Gastroesophageal sphincter (tissue), 3 donors: ENCODE results near the gene HDAC4.

Experiments used
- CTCF ChIP-seq, 4 experiments: fragments of 200-600 bp in 2 of 4; fragments of 450-650 bp in 2 of 4; sonication (generic) in 1 of 4; IDR thresholded peaks; one replicate each; pipeline ENCODE4 v1.5.1; 2017 to 2019; ENCODE audit warnings: antibody characterized with exemption in 4 of 4, mild to moderate bottlenecking in 2 of 4, moderate library complexity in 2 of 4
- EP300 ChIP-seq: sonication (generic); formaldehyde crosslinking; IDR thresholded peaks from one replicate; pipeline ENCODE4 v1.6.1; 2017; ENCODE audit warnings: antibody characterized with exemption, mild to moderate bottlenecking
- POLR2A ChIP-seq, 2 donors: fragments of 450-650 bp; IDR thresholded peaks; one replicate each; pipeline ENCODE4 v1.6.1; 2017; ENCODE audit warnings: antibody characterized with exemption in 2 of 2, mild to moderate bottlenecking in 2 of 2, moderate library complexity in 1 of 2
- POLR2AphosphoS5 ChIP-seq: sonication (generic); formaldehyde crosslinking; IDR thresholded peaks from one replicate; pipeline ENCODE4 v1.6.1; 2017; ENCODE audit warnings: antibody characterized with exemption

GRCh38 chr2:239101071-239101470 is 299.7 kb downstream of the HDAC4 start:
- TF ChIP-seq CTCF (IDR thresholded peaks at IDR 0.05) (no peak), EP300 (no peak), POLR2A (IDR thresholded peaks at IDR 0.05) (no peak), POLR2AphosphoS5 (no peak)
